Head of caudate nucleus (tissue), 42 donors: ENCODE data around the gene SLC2A11.

Experiments
- DNase-seq, 42 donors: peaks; one replicate each; pipeline versions ENCODE4 v3.0.0 to v3.0.0-alpha.2; 2020 to 2021; ENCODE audit warnings: mixed read lengths in 7 of 42
- intact Hi-C: fragments of 100-400 bp; cut with DNase I; formaldehyde crosslinking; loops from one replicate; pipeline ENCODE4 v1.15.0; 2022

The SLC2A11 gene

GRCh38 chr22:23868580-23868979 is 10.9 kb downstream of the SLC2A11 start:
- intact Hi-C loops, result no loop called here
- DNase-seq, result no peak

GRCh38 chr22:23874871-23875270 is 17.2 kb downstream of the SLC2A11 start:
- DNase-seq, result no peak
- intact Hi-C loops, result no loop called here

- DNase-seq, result no peak
- intact Hi-C loops, result no loop called here
Measured at GRCh38 chr22:23875801-23876200, 18.1 kb downstream of the SLC2A11 start.

- DNase-seq, result no peak
- intact Hi-C loops, result no loop called here
Measured at GRCh38 chr22:23877566-23877965, 19.9 kb downstream of the SLC2A11 start.

- peak in 10 of 42 donors; percentile 24 to 60 (median 42) for DNase-seq
Measured at GRCh38 chr22:23878219-23878618, 20.5 kb downstream of the SLC2A11 start.

GRCh38 chr22:23882370-23882769 is 24.7 kb downstream of the SLC2A11 start:
- no peak for DNase-seq
- intact Hi-C loops, result no loop called here

More at GRCh38 chr22:23878219-23878618, 20.5 kb downstream of the SLC2A11 start:
- intact Hi-C loops, result no loop called here

- intact Hi-C loops, result no loop called here
- no peak for DNase-seq
Measured at GRCh38 chr22:23883658-23884057, 26.0 kb downstream of the SLC2A11 start.

GRCh38 chr22:23884140-23884539 is 26.5 kb downstream of the SLC2A11 start:
- intact Hi-C loops, result no loop called here
- DNase-seq, result no peak

GRCh38 chr22:23888615-23889401 is 31.1 kb downstream of the SLC2A11 start:
- intact Hi-C loops, result no loop called here
- peak in 23 of 42 donors; percentile 17 to 63 (median 39) for DNase-seq

GRCh38 chr22:23889620-23890019 is 31.9 kb downstream of the SLC2A11 start:
- intact Hi-C loops, result loop anchor here (5.0 kb wide), 1 partner anchor 32 kb away; the partner anchor contains the start of gene SLC2A11
- DNase-seq, result peak in 14 of 42 donors; percentile 20 to 54 (median 38)

- DNase-seq, result no peak
- intact Hi-C loops, result loop anchor here (5.0 kb wide), 1 partner anchor 34 kb away; the partner anchor contains the start of gene SLC2A11
Measured at GRCh38 chr22:23891726-23892125, 34.1 kb downstream of the SLC2A11 start.

GRCh38 chr22:23892130-23892529 is 34.5 kb downstream of the SLC2A11 start:
- intact Hi-C loops, result loop anchor here (5.0 kb wide), 1 partner anchor 35 kb away; the partner anchor contains the start of gene SLC2A11

GRCh38 chr22:23892706-23893105 is 35.0 kb downstream of the SLC2A11 start:
- no peak for DNase-seq
- intact Hi-C loops, result loop anchor here (5.0 kb wide), 1 partner anchor 35 kb away; the partner anchor contains the start of gene SLC2A11

More at GRCh38 chr22:23892130-23892529, 34.5 kb downstream of the SLC2A11 start:
- no peak for DNase-seq

- no peak for DNase-seq
- intact Hi-C loops, result loop anchor here (5.0 kb wide), 1 partner anchor 36 kb away; the partner anchor contains the start of gene SLC2A11
Measured at GRCh38 chr22:23893121-23893944, 35.7 kb downstream of the SLC2A11 start.

GRCh38 chr22:23893945-23894709 is 36.5 kb downstream of the SLC2A11 start, which contains the start of gene MIF:
Gene MIF (plus strand): TSS chr22:23894383. CDS start chr22:23894475, 92 bp downstream.
- intact Hi-C loops, result loop anchor here (5.0 kb wide), 1 partner anchor 37 kb away; the partner anchor contains the start of gene SLC2A11

GRCh38 chr22:23894710-23895598 is 37.3 kb downstream of the SLC2A11 start:
- intact Hi-C loops, result loop anchor here (5.0 kb wide), 1 partner anchor 38 kb away; the partner anchor contains the start of gene SLC2A11
- DNase-seq, result peak; percentile 28 to 81 (median 65)

More at GRCh38 chr22:23893945-23894709, 36.5 kb downstream of the SLC2A11 start, which contains the start of gene MIF:
- peak; percentile 92 to 98 (median 97) for DNase-seq

- DNase-seq, result no peak
Measured at GRCh38 chr22:23895599-23896144, 38.0 kb downstream of the SLC2A11 start.

More at GRCh38 chr22:23895599-23896144, 38.0 kb downstream of the SLC2A11 start:
- intact Hi-C loops, result no loop called here
